ENCODE measurements around the gene SLC25A23. TPM values are rescaled to one million over a fixed set of nuclear protein-coding genes. Genes with fewer than 3 reads are reported as not detected.

The SLC25A23 gene
- total and polyA plus RNA-seq, 10 of the 15 experiments (the other 5 are each of a cell fraction or from before 2014, with no cell fraction given), result 10.2 to 85.8 (median 50.0) TPM

- peaks cover 8 to 25% of the 10 kb centered on the region in 2 experiments; a peak in 3 of 4 replicates for H3K36me3 ChIP-seq (ENCODE audit: control insufficient read depth in 2 of 2, insufficient read depth in 2 of 2, low read length in 1 of 2)
- POLR2A ChIA-PET, result no interaction called here
- CTCF ChIA-PET, result interaction anchor here (0.6 to 1.9 kb wide), 3 partner anchors 11 to 286 kb away, joined by 3 to 5 read pairs (median 3); no protein-coding TSS in a partner anchor
- no peaks in the 10 kb centered on the region for H3K27me3 ChIP-seq (replicated peaks in 1 of 2; ENCODE audit: control insufficient read depth in 2 of 2, insufficient read depth in 2 of 2, low read length in 1 of 2)
- RAD21 ChIA-PET (ENCODE audit: unreplicated experiment), result no interaction called here
- ATAC-seq (peak; percentile 84), DNase-seq (ENCODE audit: low read depth, low spot score) (no peak), FAIRE-seq (no peak)
- 77% methylated on average over 15 of the region's 15 CpGs for WGBS (ENCODE audit: insufficient coverage, insufficient replicate concordance, low lambda C conversion rate, missing lambda C conversion rate)
- no peaks in the 10 kb centered on the region for H4K20me1 ChIP-seq (ENCODE audit: control insufficient read depth, insufficient read depth)
- no peak overlapping the region for H3K4me3 ChIP-seq
- H3K9me3 ChIP-seq (replicated peaks; ENCODE audit: control insufficient read depth, insufficient read depth, low read length), result no peaks in the 10 kb centered on the region
- H3K27ac ChIP-seq (ENCODE audit: control insufficient read depth, insufficient read depth), result no peak overlapping the region
- no peaks in the 10 kb centered on the region for H3K79me2 ChIP-seq (ENCODE audit: control insufficient read depth, insufficient read depth, low read length)
- SMC1A ChIA-PET (ENCODE audit: uncharacterized antibody, unreplicated experiment), result no interaction called here
- H2AFZ ChIP-seq (ENCODE audit: control insufficient read depth, low read depth, low read length), result no peak overlapping the region
- in situ Hi-C loops (cut with MboI) (no loop called here), intact Hi-C loops (cut with micrococcal nuclease; ENCODE audit: unreplicated experiment) (no loop called here)
- H3K4me2 ChIP-seq (ENCODE audit: control insufficient read depth, insufficient read depth), result no peak overlapping the region
- no peak overlapping the region for H3K9ac ChIP-seq (ENCODE audit: control insufficient read depth, insufficient read depth, low read length)
- H3K4me1 ChIP-seq (ENCODE audit: control insufficient read depth, insufficient read depth, low read length), result no peaks in the 10 kb centered on the region
- no TSS peak for BruUV-seq (replicated peaks)
- TF ChIP-seq POU2F2 (IDR thresholded peaks at IDR 0.05; ENCODE audit: borderline replicate concordance, low read depth, low read length) (0 out of 3 replicates have a peak, but pooled peaks have one; percentile 8), IRF5 (IDR thresholded peaks at IDR 0.05; ENCODE audit: borderline replicate concordance) (no peak), TCF3 (IDR thresholded peaks at IDR 0.05; ENCODE audit: borderline replicate concordance, insufficient read depth, low read depth, low read length) (0 out of 2 replicates have a peak, but pooled peaks have one; percentile 40), IRF4 (IDR thresholded peaks at IDR 0.05; ENCODE audit: low read depth, low read length) (no peak), PML (IDR thresholded peaks at IDR 0.05; ENCODE audit: low read length) (peak; percentile 27; the same call in 1 of the 2 replicates), TCF12 (IDR thresholded peaks at IDR 0.05; ENCODE audit: low read depth, low read length) (0 out of 2 replicates have a peak, but pooled peaks have one; percentile 24), POLR2A (IDR thresholded peaks at IDR 0.05; ENCODE audit: low read depth, low read length) (peak; percentile 61), CREB1 (IDR thresholded peaks at IDR 0.05; ENCODE audit: low read depth) (no peak), CREM (IDR thresholded peaks at IDR 0.05; ENCODE audit: low read depth) (no peak), STAT3 (IDR thresholded peaks at IDR 0.05; ENCODE audit: low read depth, low read length) (no peak), BRCA1 (IDR thresholded peaks at IDR 0.05; ENCODE audit: low read depth, low read length) (no peak), NRF1 (conservative IDR thresholded peaks at IDR 0.05; ENCODE audit: low read depth, low read length) (no peak), MTA3 (IDR thresholded peaks at IDR 0.05; ENCODE audit: borderline replicate concordance, low read length) (no peak), HSF1 (IDR thresholded peaks at IDR 0.05; ENCODE audit: low read depth, low read length) (no peak), ZNF274 (IDR thresholded peaks at IDR 0.05; ENCODE audit: insufficient read depth, insufficient read length) (no peak), NBN (IDR thresholded peaks at IDR 0.05) (no peak), BCL11A (IDR thresholded peaks at IDR 0.05; ENCODE audit: low read depth, low read length) (peak; percentile 39; the same call in 1 of the 2 replicates), IKZF1 (conservative IDR thresholded peaks at IDR 0.05) (no peak), MTA2 (IDR thresholded peaks at IDR 0.05; ENCODE audit: low read depth) (no peak), USF1 (IDR thresholded peaks at IDR 0.05; ENCODE audit: borderline replicate concordance, extremely low read length, insufficient read depth, low read depth, low read length) (no peak), SMAD5 (IDR thresholded peaks at IDR 0.05; ENCODE audit: low read depth) (peak; percentile 45; the same call in 1 of the 2 replicates), NR2F1 (conservative IDR thresholded peaks at IDR 0.05) (no peak), RAD21 (IDR thresholded peaks at IDR 0.05; ENCODE audit: insufficient read depth, low read depth, low read length) (peak; percentile 44; the same call in 1 of the 2 replicates), SRF (IDR thresholded peaks at IDR 0.05; ENCODE audit: low read depth in 2 of 2, low read length in 2 of 2) (no peak), ZNF207 (IDR thresholded peaks at IDR 0.05; ENCODE audit: borderline replicate concordance) (no peak)
Measured at GRCh38 chr19:6412447-6413091, 47.0 kb downstream of the SLC25A23 start.
